ENCODE results near the gene HOXD4.
A peak's percentile ranks its signal among the peaks of the same experiment; 100 is the strongest.

Gene HOXD4

DNA sequence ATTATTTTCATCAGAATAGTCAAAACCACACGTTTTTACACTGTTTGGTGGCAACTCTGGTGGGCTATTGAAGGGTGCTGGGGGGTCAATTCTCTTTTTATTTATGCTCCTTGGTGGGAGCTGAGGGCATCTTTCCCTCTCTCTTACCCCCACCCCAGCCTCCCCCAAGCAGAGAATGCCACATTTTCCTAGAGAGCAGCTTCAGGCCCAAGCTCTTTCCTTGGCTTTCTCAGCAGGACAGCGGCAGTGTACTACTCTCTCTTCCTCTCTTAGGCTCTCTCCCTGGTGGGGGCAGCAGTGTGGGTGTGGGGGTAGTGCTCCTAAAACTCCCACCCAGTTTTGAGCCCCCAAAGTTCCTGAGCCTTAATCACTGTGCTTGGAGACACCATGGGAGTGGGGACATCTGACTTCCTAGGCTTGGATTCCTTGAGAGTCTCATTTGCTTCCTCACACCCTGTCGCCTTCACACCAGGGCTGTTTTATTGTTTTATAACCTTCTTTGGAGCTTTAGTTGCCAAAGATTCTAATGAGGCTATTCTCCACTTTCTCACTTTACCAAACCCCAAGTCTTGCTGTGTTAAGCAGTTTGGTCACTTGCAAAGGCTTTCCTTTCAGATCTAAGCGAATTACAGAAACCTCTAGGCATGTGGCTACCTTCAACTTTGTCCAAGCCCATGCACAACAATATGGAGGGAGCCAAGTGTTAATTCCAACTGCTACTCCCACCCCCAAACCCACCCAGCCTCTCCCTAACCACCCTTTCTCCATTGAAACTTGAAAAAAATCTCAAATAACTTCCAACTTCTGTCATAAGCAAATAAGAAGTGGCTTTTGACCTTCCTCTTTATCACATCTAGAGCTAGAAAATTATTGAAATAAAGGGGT lies 6.0 kb upstream of the HOXD4 start:
- DNase-seq: no peak

DNA sequence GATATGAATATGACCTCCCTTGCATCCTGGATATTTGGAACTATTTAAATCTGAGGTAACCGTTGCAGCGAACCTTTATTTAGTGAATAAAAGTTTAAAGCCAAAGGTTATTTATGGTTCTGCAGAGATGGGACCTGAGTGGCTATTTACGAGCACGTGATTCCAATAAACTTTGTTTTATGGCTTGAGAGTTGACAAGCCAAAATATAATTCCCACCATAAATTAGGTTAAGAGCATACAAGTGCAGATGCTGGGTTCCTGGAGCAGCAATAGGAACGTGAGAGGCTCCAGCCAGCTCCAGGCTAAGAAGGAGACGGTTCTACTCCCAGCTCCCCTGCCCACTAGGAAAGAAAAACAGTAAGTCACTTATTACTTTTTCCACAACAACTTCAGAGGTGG lies 5.2 kb upstream of the HOXD4 start:
- no peak for DNase-seq

DNA sequence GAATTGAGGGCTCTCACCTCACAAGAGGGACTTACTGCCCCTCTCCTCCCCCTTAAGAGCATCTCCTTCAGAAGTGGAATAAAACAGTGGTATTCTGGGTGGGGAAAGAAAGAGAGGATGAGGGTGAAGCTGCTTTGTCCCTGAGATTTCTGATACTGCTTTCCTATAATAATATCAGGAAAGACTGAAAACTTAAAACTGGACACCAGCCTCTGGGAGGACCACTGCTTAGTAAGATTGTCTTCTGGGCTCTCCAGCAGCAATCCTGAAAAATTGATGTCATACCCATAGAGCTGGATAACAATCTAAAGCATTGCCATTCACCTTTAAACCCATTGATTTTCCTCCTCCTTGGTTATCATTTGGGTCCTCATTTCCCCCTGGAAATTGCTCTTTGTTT lies 4.7 kb upstream of the HOXD4 start:
- DNase-seq: no peak

DNA sequence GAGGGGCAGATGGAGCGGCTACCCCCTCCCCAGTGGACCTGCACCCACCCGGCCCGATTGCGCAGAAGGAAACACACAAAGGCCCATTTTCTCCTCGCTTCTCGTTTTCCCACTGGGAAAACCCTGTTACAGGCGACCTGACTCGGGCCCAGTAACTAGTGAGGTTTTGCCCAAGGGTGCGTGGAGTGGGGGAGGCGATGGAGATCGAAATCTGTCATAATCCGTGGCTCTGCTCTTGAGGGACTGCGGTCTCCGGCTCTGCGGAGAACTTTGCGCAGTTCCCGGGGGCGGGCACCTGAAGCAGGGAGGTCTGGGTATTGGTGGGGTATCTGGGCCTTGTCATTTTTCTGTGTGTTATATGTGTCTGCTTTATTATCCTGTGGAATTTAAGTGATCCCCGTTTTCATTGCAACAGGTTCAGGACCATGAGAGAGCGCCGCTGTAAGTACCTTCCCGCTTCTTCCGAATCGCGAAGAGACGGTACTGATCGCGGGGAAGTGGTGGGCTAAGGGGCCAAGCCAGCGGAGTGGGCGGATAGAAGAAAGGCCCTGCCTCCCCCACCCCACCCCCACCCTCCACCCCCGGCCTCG lies 4.0 kb upstream of the HOXD4 start:
- DNase-seq: no peak

DNA sequence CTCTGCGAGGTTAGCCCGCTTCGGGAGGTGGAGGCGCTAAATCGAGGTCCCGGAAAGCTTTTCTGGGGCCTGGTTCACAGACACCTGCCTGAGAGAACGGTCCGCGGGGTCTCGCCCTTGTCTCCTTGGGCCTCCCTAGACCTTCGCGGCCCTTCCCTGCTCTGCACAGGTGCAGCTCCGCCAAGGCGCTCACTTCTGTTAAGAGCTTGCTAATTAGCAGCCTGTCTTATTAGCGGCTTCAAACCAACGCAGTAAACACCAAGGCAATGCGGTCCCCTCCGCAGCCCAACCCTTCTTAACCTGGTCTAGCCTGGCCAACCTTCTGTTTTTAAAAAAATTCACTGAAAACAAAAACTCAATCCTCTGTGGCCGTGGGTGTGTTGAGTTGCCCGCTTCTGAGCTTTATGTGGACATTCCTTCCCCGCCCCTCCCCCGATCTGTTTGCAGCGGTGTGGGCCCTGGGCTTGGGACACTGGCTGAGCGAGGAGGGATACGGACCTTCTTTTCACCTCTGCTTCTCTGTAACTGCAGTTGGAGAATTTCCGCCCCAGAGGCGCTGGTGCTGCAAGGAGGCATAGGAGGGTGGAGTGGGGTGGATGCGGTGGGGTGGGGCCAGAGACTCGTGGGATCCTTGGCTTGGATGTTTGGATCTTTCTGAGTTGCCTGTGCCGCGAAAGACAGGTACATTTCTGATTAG lies 3.4 kb upstream of the HOXD4 start:
- DNase-seq: no peak

DNA sequence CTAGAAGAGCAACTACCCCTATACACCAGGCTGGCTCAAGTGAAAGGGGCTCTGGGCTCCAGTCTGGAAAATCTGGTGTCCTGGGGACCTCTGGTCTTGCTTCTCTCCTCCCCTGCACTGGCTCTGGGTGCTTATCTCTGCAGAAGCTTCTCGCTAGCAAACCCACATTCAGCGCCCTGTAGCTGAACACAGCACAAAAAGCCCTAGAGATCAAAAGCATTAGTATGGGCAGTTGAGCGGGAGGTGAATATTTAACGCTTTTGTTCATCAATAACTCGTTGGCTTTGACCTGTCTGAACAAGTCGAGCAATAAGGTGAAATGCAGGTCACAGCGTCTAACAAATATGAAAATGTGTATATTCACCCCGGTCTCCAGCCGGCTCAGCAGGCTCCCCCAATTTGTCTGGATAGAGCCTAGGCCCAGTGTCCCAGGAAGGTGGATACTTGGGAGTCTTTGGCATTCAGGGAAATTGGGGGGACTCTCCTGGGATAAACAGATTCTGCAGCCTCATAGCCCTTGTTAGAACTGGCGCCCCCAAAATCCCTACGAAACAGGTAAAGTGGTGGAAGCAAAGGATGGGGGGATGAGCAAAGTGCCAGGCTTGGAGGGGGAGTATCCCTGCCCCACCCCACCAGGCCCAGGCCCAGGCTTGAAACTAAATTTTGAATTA lies 2.5 kb upstream of the HOXD4 start:
- no peak for DNase-seq

DNA sequence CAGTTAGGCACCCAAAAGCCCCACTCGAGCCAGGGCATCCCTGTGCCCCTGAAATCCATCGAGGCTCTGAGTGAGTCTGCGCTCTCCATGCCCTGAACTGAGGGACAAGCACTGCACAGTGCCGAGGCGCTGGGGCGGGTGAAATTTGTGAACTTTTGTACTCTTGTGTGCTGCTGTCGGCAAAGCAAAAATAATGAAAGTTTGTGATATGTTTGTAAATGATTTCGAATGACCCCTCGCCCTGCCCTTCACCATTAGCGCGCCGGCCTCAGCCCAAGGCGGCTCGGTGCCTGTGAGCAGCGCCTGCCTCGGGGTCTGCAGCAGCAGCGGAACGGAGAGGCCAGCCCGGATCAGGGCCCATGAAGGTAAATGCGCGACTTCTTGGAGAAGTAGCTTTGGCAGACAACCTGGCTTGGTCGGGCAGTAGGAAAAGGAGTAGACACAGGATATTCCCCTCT lies 1.8 kb upstream of the HOXD4 start:
- no peak for DNase-seq

DNA sequence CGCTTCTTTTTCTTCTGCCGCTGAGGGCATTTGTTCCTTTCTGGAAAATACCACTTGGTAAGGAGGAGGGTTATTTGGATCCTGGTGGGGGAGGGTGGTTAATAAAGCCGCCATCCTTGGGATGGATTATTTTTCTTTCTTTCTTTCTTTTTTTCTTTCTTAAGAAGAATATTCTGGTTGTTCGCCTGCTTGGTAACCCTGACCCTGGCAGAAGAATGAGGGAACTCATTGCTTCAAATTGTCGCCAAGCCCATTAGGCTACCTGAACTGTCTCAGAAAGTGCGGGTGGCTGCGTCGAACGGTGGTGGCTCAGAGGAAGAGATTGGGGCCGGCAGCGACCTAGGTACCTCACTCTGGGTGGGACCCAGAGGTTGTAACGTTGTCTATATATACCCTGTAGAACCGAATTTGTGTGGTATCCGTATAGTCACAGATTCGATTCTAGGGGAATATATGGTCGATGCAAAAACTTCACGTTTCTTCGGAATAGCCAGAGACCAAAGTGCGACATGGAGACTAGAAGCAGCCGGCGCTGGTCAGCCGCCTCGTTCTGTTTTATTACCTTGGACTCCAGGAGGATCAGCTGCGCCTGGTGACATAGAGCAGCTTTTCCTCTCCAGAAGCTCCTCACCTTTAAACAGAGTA lies 1.3 kb upstream of the HOXD4 start:
- no peak for DNase-seq

DNA sequence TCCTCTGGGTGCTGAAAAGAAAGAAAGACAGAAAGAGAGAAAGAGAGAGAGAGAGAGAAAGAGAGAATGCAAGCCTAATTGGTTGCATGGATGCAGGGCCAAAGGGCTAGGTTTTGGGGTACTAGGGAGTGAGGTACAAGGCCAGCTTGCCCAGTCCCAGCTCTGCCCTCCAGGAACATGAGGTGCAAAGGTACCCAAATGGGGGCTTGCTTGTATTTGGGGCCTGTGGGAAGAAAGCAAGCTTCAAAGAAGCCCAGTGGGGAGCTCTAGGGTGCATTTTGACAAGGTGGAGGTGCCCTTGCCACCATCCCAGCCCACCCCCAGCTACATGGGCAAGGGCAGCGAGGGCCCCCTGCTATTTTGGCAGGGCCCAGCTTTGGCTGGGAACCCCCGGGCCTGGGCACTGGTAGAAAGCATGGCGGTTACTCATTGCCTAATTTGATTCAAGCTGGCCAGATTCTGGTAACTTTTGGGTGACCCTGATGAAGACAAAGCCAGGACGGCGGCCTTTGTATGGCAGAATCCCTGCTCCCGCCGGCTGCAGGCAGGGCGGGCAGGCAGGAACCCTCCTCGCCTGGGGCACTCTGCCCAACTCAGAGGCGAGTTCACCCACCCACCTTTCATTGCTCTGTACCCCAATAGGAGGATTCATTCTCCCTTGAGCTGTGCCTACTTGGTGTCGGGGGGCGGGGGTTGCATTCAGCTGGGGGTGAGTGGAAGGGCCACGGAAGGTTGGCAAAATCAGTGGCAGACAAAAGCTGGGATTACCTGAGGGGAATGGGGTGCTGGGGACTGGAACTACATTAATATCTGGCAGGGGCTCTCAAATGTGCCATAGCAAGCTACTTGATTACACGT lies 537 bp upstream of the HOXD4 start:
- DNase-seq: no peak

DNA sequence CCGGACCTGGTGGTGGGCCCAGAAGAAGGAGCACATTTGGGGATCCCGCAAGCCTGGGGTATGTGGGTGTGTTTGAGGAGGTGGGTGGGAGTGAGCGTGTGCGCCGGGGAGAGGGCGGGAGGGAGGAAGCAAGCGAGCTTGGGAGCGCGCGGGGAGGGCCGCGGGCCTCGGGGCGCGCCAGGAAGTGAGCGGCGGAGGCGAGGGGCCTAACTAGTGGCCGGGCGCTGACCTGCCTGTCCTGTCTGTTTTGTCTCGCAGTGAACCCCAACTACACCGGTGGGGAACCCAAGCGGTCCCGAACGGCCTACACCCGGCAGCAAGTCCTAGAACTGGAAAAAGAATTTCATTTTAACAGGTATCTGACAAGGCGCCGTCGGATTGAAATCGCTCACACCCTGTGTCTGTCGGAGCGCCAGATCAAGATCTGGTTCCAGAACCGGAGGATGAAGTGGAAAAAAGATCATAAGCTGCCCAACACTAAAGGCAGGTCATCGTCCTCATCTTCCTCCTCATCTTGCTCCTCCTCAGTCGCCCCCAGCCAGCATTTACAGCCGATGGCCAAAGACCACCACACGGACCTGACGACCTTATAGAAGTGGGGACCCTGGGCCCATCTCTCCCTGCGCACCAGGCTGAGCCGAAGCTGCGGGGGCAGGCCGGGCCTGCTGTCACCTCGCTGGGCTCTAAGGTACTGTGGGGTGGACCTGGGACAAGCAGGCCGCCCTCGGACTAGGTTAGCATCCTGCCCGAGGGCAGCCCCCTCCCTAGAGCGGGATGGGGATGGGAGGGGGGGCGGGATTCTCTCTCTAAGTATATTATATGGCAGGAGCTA lies 1.2 kb downstream of the HOXD4 start:
- DNase-seq: peak; percentile 31

DNA sequence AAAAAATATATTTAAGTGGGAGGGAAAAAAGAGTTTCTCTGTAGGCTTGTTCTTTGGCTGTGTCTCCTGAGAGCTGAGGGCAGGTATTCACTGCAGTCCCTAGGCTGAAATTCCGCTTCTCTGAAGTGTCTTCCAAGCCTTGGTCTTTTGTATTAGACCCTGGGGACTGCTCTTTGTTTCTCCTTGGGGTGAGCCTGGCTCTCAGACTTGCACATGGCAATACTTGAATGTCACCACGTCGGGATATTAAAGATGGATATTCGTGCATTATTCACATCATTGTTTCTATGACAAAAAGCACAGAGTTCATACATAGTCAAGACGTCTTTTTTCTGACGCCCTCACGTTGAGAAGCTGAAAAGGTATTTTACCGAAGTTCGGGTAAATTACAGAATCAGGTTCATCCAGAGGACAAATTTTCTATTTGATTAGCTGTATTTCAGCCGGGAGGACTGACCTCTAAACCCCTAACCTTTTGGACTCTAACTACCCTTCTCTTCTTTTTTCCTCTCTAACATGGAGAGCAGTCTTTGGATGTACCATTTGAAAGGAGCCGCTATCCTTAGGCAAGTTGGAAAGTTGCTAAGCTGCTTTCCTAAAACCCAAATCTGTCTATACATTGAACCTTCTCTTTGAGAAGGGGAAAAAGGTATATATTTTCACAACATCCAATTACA lies 3.4 kb downstream of the HOXD4 start:
- no peak for DNase-seq

DNA sequence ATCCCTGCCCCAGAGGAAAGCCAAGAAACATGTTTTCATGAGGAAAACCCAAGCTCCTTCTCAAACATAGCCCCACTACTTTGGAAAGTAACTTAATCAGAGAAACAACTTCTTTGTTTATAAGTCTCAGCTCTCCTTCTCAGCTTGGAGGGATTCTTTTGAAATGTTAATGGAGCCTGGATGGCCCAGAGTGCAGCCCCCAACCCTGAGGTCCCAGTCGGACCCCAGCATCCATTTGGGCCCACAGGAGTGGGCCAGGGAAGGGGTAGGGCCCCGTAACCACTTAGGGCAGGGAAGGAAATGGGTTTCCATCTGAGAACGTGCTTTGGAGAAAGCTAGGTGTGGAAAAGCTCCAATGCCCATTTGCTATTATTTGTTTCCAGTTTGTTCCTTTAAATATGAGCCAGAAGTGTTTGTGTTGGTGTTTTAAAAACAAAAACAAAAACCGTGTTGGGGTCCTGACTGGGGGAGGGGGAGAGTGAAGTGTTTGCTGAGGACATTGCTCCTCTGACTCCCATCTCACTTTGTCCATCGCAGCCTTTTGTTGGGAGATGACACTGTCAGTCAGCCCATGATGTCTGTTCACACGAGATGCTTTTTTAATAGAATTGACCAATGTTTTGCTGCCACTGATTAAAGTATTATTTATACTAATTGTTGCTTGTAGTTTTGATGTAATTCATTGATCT lies 4.2 kb downstream of the HOXD4 start:
- DNase-seq: no peak

DNA sequence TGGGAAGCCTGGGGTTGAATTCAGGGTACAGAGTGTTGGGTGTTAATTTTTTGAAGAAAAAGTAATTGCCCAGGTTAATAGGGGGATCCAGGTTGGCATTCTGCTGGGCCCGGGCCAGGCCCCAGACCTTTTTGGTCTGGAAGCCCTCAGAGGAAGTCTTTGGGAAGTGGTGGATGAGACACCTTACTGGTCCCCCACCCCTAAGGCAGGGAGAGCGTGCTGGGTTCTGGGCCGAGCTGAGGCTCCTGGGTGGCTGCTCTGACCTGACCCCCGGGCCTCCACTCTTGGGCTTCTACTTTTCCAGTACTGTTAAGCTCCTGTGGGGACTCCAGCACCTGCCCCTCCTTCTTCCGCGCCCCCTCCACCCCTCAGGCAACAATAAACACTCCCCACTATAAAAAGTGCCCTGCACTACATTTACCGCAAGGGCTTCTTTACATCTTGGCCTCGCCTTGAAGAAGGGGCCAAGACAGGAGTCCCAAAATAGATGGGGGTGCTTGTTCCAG lies 5.0 kb downstream of the HOXD4 start:
- no peak for DNase-seq

DNA sequence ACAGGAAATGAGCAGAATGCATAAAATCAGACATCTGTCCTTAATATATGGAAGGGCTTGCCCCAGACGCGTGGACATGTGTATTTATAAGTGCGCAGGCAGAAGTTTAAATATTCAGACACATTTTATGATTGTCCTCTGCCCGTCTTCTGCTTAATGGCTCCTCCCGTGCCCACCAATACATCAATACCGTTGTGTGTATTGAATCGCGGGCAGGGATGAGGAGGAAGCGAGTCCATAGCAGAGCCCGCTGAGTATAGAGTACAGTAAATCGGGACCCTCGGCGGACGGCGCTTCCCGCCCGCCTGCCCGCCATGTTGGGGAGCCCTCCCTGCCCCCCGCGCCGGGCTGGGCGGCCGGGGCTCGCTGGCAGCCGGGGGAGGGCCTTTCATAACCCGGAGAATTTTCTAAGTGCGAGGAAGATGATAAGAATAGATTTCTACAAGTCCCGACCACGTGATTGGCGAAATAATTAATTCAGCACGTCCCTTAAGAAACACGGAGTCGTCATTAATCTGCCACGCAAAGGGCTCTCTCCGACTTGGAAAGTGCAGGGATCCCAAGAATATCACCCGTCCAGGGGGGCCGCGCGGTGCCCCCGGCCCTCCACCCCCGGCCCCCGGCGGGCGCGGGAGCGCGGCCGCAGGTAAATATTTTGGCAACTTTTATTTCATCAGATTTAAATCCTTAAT lies 5.6 kb downstream of the HOXD4 start, which contains the start of gene HOXD3:
TSS of gene HOXD3 (plus strand) at position 501 of the 692 bp plus-strand sequence. CDS start 11,808 bp downstream, outside the sequence.
- DNase-seq: peak; percentile 30

DNA sequence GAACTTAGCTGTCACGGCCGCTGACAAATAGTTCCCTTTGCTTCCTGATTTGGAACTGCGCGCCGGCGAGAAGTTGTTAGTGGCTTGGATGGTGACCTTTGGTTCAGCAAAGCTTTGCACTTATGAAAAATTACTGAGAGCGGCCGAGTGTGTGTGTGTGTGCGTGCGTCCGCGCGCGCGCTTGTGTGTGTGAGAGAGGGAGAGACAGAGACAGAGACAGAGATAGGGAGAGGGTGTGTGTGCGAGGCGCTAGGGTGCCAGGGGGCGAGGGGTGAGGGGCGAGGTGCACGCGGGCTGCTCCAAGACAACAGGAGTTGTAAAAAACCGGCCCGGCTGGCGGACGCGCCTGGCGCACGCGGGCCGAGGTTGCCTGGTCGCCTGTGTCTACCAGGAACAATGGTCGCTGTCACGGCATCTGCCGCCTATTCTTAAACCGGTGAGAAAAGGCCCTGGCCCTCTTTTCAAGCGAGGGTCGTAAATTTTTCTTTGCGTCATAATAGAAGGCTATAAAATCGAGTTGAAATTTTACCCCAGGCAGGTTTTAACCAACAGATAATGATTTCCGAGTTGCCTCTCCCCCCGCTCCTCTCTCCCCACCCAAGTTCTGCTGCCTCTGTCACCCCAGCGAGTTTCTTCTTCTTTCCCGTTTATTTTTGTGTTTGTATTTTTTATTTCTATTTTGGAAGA lies 6.3 kb downstream of the HOXD4 start:
- peak; percentile 60 for DNase-seq

DNA sequence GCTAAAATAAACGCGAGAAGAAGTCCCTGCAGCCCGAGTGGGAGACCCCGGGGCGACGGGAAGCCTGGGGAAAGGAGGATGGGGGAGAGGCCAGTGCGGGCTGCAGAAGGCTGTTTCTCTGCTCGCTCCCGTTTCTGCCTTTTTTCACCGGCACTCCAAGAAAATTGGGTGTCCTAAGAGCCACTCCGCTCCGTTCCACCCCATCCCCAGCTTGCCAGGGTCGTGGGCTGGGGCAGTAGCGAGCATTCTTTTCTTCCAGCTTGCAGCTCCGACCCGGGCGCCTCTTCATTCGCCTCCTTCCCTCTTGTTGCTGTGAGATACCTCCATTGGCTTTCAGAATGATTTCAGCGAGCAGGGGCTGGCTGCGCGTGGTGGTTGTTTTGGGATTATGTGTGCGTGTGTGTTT lies 6.8 kb downstream of the HOXD4 start:
- peak; percentile 23 for DNase-seq

DNA sequence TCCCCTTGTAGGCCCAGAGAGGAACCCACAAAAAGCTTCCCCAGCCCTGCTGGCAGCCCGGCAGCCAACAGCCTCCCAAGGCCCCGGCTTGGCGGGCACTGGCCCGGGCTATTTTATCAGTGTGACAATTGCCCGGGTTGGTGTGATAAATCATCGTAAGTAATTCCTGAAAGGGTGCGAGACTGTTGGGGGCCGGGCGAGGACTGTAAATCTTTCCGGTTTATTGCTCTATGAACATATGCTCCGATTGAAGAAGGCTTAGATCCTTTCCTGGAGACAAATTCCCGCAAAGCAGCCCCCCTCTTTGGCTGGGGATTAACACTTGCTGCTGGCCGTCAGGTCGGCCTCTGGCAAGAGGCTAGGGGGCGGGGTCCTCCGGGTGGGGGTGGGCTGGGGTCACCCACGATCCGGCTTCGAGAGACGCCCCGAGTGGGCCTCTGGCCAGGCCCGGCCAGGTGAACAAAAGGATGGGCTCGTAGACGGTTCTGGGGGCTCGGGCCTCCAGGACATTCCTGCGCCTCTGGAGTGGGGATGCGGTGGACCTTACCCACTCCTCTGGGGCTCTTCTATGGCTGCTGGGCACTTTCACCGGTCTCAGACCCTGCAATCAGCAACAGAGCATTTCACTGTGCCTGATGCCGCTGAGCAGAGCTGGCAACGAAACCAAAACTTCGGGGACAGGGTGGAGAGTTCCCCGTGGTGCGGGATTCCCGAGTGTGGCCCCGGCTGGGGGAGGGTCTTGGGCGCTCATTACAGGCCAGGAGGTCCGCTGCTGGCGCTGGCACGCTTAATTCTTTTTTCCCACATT lies 7.7 kb downstream of the HOXD4 start:
- no peak for DNase-seq

All from NCI-H510A (cell line).